ENCODE measurements around the gene MASTL.

GRCh38 chr10:27134371-27134770, 20.8 kb upstream of the MASTL start:
- TF ChIP-seq CTCF (IDR thresholded peaks at IDR 0.05) (no peak), ZFX (IDR thresholded peaks at IDR 0.05; ENCODE audit: borderline replicate concordance) (no peak)
